ENCODE data around the gene RGS3.

GRCh38 chr9:113540466-113540865 is 76.9 kb downstream of the RGS3 start:
- TF ChIP-seq CTCF (conservative IDR thresholded peaks at IDR 0.05 in 1 of 2, IDR thresholded peaks at IDR 0.05 in 1 of 2; ENCODE audit: extremely low read depth in 1 of 2, insufficient read depth in 1 of 2, low read depth in 1 of 2, low read length in 2 of 2) (no peak), EZH2 (IDR thresholded peaks at IDR 0.05; ENCODE audit: borderline replicate concordance, low read length) (no peak)
